22Rv1 (cell line): ENCODE measurements around the gene CRABP1.

Experiments used
- CTCF ChIP-seq: fragments of 450-650 bp; IDR thresholded peaks from 2 replicates; pipeline ENCODE4 v1.5.1; 2017; ENCODE audit warnings: mild to moderate bottlenecking
- ZFX ChIP-seq: fragments of 450-650 bp; IDR thresholded peaks from 2 replicates; pipeline ENCODE4 v1.6.1; 2017; ENCODE audit warnings: antibody characterized with exemption, borderline replicate concordance

- TF ChIP-seq CTCF: no peak
- TF ChIP-seq ZFX: no peak
Observed at GRCh38 chr15:78391781-78392180, 51.6 kb downstream of the CRABP1 start.
